ENCODE results near the gene VPS54. TPM values are rescaled to one million over a fixed set of nuclear protein-coding genes. Genes with fewer than 3 reads are reported as not detected.

The VPS54 gene
- polyA plus RNA-seq (ENCODE audit: insufficient read length in 3 of 3) = 10 to 100 TPM; 44.5 to 58.5 (median 46.1) TPM
- long read RNA-seq, donor 1, partial matches to known transcripts = 0 of 1 reads
- long read RNA-seq, donor 1, other reads (novel, unspliced or antisense) = 0 of 1 reads
- long read RNA-seq, donor 2, full-length matches to known transcripts = 2 of 2 reads
- long read RNA-seq, donor 2, partial matches to known transcripts = 0 of 2 reads
- long read RNA-seq, donor 2, other reads (novel, unspliced or antisense) = 0 of 2 reads
- long read RNA-seq, donor 3, full-length matches to known transcripts = 5 of 10 reads
- long read RNA-seq, donor 3, partial matches to known transcripts = 5 of 10 reads
- long read RNA-seq, donor 3, other reads (novel, unspliced or antisense) = 0 of 10 reads
- long read RNA-seq, donor 4, partial matches to known transcripts = 0 of 1 reads
- long read RNA-seq, donor 4, other reads (novel, unspliced or antisense) = 0 of 1 reads
- long read RNA-seq, donor 5 = 0 reads
- long read RNA-seq, donor 6, full-length matches to known transcripts = 3 of 10 reads
- long read RNA-seq, donor 6, partial matches to known transcripts = 7 of 10 reads
- long read RNA-seq, donor 6, other reads (novel, unspliced or antisense) = 0 of 10 reads
- long read RNA-seq, donor 7, full-length matches to known transcripts = 3 of 3 reads
- long read RNA-seq, donor 7, partial matches to known transcripts = 0 of 3 reads
- long read RNA-seq, donor 7, other reads (novel, unspliced or antisense) = 0 of 3 reads
- long read RNA-seq, donor 8, partial matches to known transcripts = 21 of 21 reads
- long read RNA-seq, donor 8, other reads (novel, unspliced or antisense) = 0 of 21 reads
- long read RNA-seq, donor 9, full-length matches to known transcripts = 1 of 6 reads
- long read RNA-seq, donor 9, partial matches to known transcripts = 5 of 6 reads
- long read RNA-seq, donor 9, other reads (novel, unspliced or antisense) = 0 of 6 reads
- long read RNA-seq, donor 10, full-length matches to known transcripts = 2 of 2 reads
- long read RNA-seq, donor 10, partial matches to known transcripts = 0 of 2 reads
- long read RNA-seq, donor 10, other reads (novel, unspliced or antisense) = 0 of 2 reads
- long read RNA-seq, donor 11, full-length matches to known transcripts = 2 of 7 reads
- long read RNA-seq, donor 11, partial matches to known transcripts = 5 of 7 reads
- long read RNA-seq, donor 11, other reads (novel, unspliced or antisense) = 0 of 7 reads
- long read RNA-seq, donor 12, full-length matches to known transcripts = 2 of 2 reads
- long read RNA-seq, donor 12, partial matches to known transcripts = 0 of 2 reads
- long read RNA-seq, donor 12, other reads (novel, unspliced or antisense) = 0 of 2 reads
- long read RNA-seq, donor 13, full-length matches to known transcripts = 4 of 10 reads
- long read RNA-seq, donor 13, partial matches to known transcripts = 6 of 10 reads
- long read RNA-seq, donor 13, other reads (novel, unspliced or antisense) = 0 of 10 reads
- long read RNA-seq, donor 14 = 0 reads
- long read RNA-seq, donor 15, full-length matches to known transcripts = 2 of 2 reads
- long read RNA-seq, donor 15, partial matches to known transcripts = 0 of 2 reads
- long read RNA-seq, donor 15, other reads (novel, unspliced or antisense) = 0 of 2 reads
- long read RNA-seq, donor 16, full-length matches to known transcripts = 1 of 23 reads
- long read RNA-seq, donor 16, partial matches to known transcripts = 22 of 23 reads
- long read RNA-seq, donor 16, other reads (novel, unspliced or antisense) = 0 of 23 reads

- peak in 10 of 11 donors; percentile 34 to 68 (median 57) for DNase-seq (ENCODE audit: extremely low read depth in 1 of 11, low read depth in 9 of 11, low spot score in 4 of 11)
Measured at GRCh38 chr2:64019083-64019974, at the start of gene VPS54. TSS of gene VPS54 (minus strand) at chr2:64019428. CDS start at chr2:63983999, 35,429 bp downstream.

- DNase-seq (ENCODE audit: extremely low read depth in 1 of 11, low read depth in 9 of 11, low spot score in 4 of 11) = no peak
Measured at GRCh38 chr2:64067326-64067725, 48.1 kb upstream of the VPS54 start.

- DNase-seq (ENCODE audit: extremely low read depth in 1 of 11, low read depth in 9 of 11, low spot score in 4 of 11) = no peak
Measured at GRCh38 chr2:64065516-64065915, 46.3 kb upstream of the VPS54 start.

- no peak for DNase-seq (ENCODE audit: extremely low read depth in 1 of 11, low read depth in 9 of 11, low spot score in 4 of 11)
Measured at GRCh38 chr2:64063924-64064331, 44.7 kb upstream of the VPS54 start.

- no peak for DNase-seq (ENCODE audit: extremely low read depth in 1 of 11, low read depth in 9 of 11, low spot score in 4 of 11)
Measured at GRCh38 chr2:64063454-64063853, 44.2 kb upstream of the VPS54 start.

- DNase-seq (ENCODE audit: extremely low read depth in 1 of 11, low read depth in 9 of 11, low spot score in 4 of 11) = no peak
Measured at GRCh38 chr2:64062840-64063239, 43.6 kb upstream of the VPS54 start.

- DNase-seq (ENCODE audit: extremely low read depth in 1 of 11, low read depth in 9 of 11, low spot score in 4 of 11) = no peak
Measured at GRCh38 chr2:64059270-64059669, 40.0 kb upstream of the VPS54 start.

GRCh38 chr2:64056021-64056420 lies 36.8 kb upstream of the VPS54 start:
- DNase-seq (ENCODE audit: extremely low read depth in 1 of 11, low read depth in 9 of 11, low spot score in 4 of 11) = no peak

GRCh38 chr2:64054161-64054915 lies 35.1 kb upstream of the VPS54 start:
- no peak for DNase-seq (ENCODE audit: extremely low read depth in 1 of 11, low read depth in 9 of 11, low spot score in 4 of 11)

- DNase-seq (ENCODE audit: extremely low read depth in 1 of 11, low read depth in 9 of 11, low spot score in 4 of 11) = no peak
Measured at GRCh38 chr2:64052463-64053241, 33.4 kb upstream of the VPS54 start.

- peak; percentile 40 to 79 (median 61) for DNase-seq (ENCODE audit: extremely low read depth in 1 of 11, low read depth in 9 of 11, low spot score in 4 of 11)
Measured at GRCh38 chr2:64049633-64050220, 30.5 kb upstream of the VPS54 start.

GRCh38 chr2:64045938-64046337 lies 26.7 kb upstream of the VPS54 start:
- no peak for DNase-seq (ENCODE audit: extremely low read depth in 1 of 11, low read depth in 9 of 11, low spot score in 4 of 11)

GRCh38 chr2:64040161-64040560 lies 20.9 kb upstream of the VPS54 start:
- no peak for DNase-seq (ENCODE audit: extremely low read depth in 1 of 11, low read depth in 9 of 11, low spot score in 4 of 11)

GRCh38 chr2:64036034-64036705 lies 16.9 kb upstream of the VPS54 start:
- no peak for DNase-seq (ENCODE audit: extremely low read depth in 1 of 11, low read depth in 9 of 11, low spot score in 4 of 11)
